ENCODE measurements around the gene ZCCHC24.

Gene ZCCHC24

DNA sequence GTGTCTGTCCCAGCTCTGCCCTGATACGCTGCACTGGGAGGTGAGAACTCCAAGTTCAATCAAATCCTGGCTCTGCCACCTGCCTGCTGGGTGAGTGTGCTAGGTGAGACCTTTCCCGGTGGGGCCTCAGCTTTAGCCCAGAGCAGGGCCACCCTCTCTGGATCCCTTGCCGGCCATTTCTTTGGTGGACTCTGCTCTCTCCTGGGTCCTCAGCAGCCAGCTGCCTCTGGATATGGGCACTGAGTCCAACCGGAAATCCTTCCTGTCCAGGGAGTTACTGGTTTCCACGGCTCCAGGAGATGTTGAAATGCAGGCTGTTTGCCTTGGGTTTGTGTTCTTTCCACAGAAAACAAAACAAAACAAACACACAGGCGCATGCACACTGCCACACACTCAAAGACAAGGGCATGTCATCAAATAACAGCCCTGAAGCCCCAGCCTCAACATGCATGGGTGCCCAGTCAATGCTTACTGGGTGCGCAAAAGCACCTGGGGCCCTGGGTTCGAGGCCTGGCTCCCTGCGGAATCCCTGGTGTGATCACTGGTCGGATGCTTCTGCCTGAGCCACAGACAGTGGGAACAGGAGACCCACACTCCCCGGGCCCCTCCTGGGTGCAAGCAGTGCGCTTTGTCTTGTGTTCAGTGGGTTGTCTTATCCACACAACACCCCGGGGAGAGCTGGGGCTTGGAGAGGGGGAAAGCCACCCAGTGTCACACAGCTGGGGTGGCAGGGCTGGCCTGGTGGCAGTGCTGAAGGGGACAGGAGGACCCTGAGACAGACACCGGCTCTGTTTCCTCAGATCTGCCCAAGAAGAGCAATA, 65.1 kb downstream of the ZCCHC24 start:
- DNase-seq, result no peak

- no peak for DNase-seq
Observed at GRCh38 chr10:79379512-79380124, 65.8 kb downstream of the ZCCHC24 start.

- no peak for DNase-seq
Observed at GRCh38 chr10:79378647-79379511, 66.5 kb downstream of the ZCCHC24 start.

DNA sequence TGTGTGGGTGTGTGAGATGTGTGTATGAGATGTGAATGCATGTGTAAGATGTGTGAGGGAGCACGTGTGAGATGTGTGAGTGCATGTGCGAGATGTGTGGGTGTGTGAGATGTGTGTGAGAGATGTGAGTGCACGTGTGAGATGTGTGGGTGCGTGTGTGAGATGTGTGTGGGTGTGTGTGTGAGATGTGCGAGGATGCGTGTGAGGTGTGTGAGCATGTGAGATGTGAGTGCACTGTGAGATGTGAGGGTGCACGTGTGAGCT, 67.1 kb downstream of the ZCCHC24 start:
- no peak for DNase-seq

DNA sequence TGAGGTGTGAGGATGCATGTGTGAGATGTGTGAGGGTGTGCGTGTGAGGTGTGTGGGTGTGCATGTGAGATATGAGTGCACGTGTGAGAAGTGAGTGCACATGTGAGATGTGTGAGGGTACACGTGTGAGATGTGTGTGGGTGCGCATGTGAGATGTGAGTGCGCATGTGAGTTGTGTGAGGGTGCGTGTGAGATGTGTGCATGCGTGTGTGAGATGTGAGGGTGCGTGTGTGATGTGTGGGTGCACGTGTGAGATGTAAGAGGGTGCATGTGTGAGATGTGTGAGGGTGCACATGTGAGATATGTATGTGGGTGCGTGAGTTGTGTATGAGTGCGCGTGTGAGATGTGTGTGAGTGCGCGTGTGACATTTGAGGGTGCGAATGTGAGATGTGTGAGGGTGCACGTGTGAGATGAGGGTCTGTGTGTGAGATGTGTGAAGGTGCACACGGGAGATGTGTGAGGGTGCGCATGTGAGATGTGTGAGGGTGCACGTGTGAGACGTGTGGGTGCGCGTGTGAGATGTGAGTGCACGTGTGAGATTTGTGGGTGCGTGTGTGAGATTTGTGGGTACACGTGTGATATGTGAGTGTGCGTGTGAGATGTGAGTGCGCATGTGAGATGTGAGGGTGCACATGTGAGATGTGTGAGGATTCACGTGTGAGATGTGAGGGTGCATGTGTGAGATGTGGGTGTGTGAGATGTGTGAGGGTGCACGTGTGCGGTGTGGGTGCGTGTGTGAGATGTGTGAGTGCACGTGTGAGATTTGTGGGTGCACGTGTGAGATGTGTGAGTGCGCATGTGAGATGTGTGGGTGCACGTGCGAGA, 67.7 kb downstream of the ZCCHC24 start:
- DNase-seq, result no peak

DNA sequence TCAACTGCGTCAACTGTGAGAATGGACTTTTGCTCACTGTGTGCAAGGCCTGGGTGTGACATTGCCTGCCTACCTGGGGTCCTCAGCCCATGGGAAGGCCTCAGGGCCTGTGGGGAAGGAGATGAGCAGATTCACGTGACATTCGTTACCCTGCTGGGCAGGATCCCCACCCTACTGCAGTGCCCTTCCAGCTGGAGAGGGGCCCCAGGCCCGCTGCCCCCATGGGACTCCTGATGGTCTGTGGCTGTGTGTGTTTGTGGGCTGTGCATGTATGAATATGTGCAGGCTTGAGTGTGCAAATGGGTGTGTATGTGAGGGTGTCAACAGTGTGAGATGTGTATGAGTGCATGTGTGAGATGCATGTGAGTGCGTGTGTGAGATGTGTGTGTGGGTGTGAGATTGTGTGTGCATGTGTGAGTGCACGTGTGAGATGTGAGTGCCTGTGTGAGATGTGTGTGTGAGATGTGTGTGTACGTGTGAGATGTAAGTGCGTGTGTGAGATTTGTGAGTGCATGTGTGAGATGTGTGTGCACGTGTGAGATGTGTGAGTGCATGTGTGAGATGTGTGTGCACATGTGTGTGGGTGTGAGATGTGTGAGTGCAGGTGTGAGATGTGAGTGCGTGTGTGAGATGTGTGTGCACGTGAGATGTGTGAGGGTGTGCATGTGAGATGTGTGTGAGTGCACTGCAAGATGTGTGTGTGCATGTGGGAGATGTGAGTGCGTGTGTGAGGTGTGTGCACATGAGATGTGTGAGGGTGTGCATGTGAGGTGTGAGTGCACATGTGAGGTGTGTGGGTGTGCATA, 68.5 kb downstream of the ZCCHC24 start:
- no peak for DNase-seq

- DNase-seq, result no peak
Observed at GRCh38 chr10:79376078-79376628, 69.3 kb downstream of the ZCCHC24 start.

- no peak for DNase-seq
Observed at GRCh38 chr10:79375321-79376077, 69.9 kb downstream of the ZCCHC24 start.

- peak; percentile 15 for DNase-seq
Observed at GRCh38 chr10:79374312-79375191, 70.9 kb downstream of the ZCCHC24 start.

DNA sequence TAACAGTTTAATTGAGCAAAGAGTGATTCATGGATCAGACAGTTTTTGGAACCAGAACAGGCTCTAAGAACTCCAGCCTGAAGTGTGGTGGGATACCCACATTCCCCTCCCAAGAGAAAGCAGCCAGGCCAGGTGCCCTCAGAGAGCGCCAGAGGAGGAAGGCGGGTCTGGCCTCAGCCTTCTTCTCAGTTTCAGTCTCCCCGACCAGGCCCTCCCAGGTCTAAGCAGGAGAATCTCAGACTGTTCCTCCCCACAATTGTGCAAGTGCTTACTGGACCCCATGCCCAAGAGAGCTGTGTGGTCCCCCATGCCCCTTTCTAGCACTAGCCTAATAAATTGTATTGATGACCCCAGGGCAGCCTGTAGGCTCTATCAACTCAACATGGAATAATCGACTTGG, 72.6 kb downstream of the ZCCHC24 start:
- no peak for DNase-seq

DNA sequence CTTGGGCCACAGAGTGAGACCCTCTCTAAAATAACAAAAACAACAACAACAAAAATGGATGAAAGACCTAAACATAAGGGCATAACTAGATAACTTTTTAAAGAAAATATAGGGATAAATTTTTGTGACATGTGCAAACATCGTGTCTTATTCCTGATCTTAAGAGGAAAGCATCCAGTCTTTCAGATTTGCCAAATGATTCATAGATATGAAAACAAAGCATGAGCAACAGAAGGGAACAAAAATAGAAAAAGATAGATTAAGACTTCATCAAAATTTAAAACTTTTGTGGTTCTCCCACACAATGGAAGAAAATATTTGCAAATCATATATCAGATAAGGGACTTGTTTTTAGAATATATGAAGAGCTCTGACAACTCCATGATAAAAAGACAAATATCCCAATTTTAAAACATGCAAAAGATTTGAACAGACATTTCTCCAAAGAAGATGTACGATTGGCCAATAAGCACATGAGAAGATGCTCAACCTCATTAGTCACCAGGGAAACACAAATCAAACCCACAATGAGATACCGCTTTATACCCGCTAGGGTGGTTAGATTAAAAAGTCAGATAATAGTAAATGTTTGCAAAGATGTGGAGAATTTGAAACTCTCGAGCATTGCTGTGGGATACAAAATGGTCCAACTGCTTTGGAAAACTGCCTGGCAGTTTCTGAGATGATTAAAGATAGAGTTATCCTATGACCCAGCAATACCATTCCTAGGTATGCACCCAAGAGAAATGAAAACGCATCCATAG, 77.8 kb downstream of the ZCCHC24 start:
- no peak for DNase-seq

DNA sequence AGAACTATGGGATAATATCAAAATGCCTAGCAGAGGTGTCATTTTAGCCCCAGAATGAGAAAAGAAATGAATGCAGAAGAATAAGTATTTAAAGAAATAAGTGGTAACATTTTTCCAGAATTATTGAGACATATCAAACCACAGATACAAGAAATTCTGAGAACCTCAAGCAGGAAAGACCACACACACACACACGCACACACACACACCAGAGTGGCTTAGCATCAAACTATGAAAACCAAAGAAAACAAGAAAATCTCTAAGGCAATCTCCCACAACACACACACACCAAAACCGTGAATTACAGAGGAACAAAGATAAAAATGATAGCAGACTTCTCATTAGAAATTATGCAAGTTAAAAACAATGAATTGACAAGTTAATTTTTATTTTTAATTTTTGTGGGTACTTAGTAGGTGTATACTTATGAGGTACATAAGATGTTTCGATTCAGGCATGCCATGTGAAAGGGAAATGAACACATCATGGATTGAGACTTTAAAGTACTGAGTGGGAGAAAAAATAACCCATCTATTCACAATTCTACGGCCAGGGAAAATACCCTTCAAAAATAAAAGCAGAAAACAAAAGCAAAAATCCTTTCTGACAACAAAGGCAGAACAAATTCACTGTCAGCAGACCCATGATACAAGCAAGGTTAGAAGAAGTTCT, 83.6 kb downstream of the ZCCHC24 start:
- DNase-seq, result no peak

- no peak for DNase-seq
Observed at GRCh38 chr10:79360499-79361342, 84.7 kb downstream of the ZCCHC24 start.

GRCh38 chr10:79359816-79360498, 85.5 kb downstream of the ZCCHC24 start:
- DNase-seq, result no peak

DNA sequence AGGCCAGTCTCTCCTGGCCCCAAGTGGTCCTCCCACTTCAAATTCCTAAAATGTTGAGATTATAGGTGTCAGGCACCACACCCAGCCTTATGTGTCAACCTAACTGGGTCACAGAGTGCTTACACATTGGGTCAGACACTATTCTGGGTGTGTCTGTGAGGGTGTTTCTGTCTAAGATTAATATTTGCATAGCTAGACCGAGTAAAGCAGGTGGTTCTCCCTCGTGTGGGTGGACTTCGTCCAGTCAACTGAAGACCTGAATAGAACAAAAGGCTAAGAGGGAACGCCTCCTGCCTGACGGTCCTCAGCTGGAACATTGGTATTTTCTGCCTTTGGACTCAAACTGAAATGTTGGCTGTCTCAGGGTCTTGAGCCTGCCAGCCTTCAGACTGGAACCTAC, 86.6 kb downstream of the ZCCHC24 start:
- no peak for DNase-seq

GRCh38 chr10:79357180-79357579, 88.2 kb downstream of the ZCCHC24 start:
- no peak for DNase-seq

- no peak for DNase-seq
Observed at GRCh38 chr10:79356104-79356503, 89.3 kb downstream of the ZCCHC24 start.
